Measurements from ENCODE around the gene DNAH6. TPM values are rescaled to one million over a fixed set of nuclear protein-coding genes. Genes with fewer than 3 reads are reported as not detected.

Gene DNAH6
- total RNA-seq, 1 experiment from 2014 or later = 0.26 TPM

- H4K91ac ChIP-seq (ENCODE audit: insufficient read length, low read depth, low read length) = no peak overlapping the region
- no peak overlapping the region for H2BK5ac ChIP-seq (ENCODE audit: insufficient read length, low read length)
- no peaks in the 10 kb centered on the region for H3K79me2 ChIP-seq (ENCODE audit: insufficient read depth, low read length)
- DNase-seq = no peak
- H3K9me3 ChIP-seq (ENCODE audit: control insufficient read depth, low read depth, low read length) = no peaks in the 10 kb centered on the region
- no peak overlapping the region for H3K4me3 Mint-ChIP-seq
- peaks cover 21 to 32% of the 10 kb centered on the region in 2 experiments for H3K9me3 Mint-ChIP-seq
- no peak overlapping the region for H3K56ac ChIP-seq (ENCODE audit: insufficient read length, low read depth, low read length)
- no peak overlapping the region for H3K18ac ChIP-seq (ENCODE audit: insufficient read length, low read depth, low read length)
- no peak overlapping the region for H3K4ac ChIP-seq (ENCODE audit: low read depth, low read length)
- no peaks in the 10 kb centered on the region for H3K79me1 ChIP-seq (ENCODE audit: insufficient read depth, low read depth, low read length, poor library complexity, severe bottlenecking)
- no peaks in the 10 kb centered on the region for H3K4me1 Mint-ChIP-seq
- H4K5ac ChIP-seq (ENCODE audit: insufficient read length, low read depth, low read length) = no peak overlapping the region
- WGBS (ENCODE audit: extremely low coverage, insufficient read length, low lambda C conversion rate) = no CpG with 5 or more reads among the region's 4 CpGs
- no peak overlapping the region for H3K4me2 ChIP-seq (ENCODE audit: insufficient read depth, insufficient read length, low read length)
- H3K27ac Mint-ChIP-seq = no peak overlapping the region
- no peak overlapping the region for H2BK120ac ChIP-seq (ENCODE audit: low read depth, low read length, poor library complexity, severe bottlenecking)
- H2AFZ ChIP-seq (ENCODE audit: low read length) = no peak overlapping the region
- H2BK20ac ChIP-seq (ENCODE audit: low read depth, low read length, poor library complexity, severe bottlenecking) = no peak overlapping the region
- peaks cover 2% of the 10 kb centered on the region; the same call in 1 of the 2 replicates for H3K27me3 Mint-ChIP-seq (ENCODE audit: low read depth)
- no peak for TF ChIP-seq CTCF (conservative IDR thresholded peaks at IDR 0.05)
- H3K23ac ChIP-seq (ENCODE audit: insufficient read length, low read depth, low read length) = no peak overlapping the region
- no peaks in the 10 kb centered on the region for H3K23me2 ChIP-seq (ENCODE audit: insufficient read length, low read depth, low read length, poor library complexity, severe bottlenecking)
- no peak overlapping the region for H3T11ph ChIP-seq (ENCODE audit: low read length)
- no peaks in the 10 kb centered on the region for H4K20me1 ChIP-seq (ENCODE audit: control insufficient read depth, insufficient read depth, insufficient read length)
- H3K27me3 ChIP-seq (ENCODE audit: insufficient read depth, low read length) = no peaks in the 10 kb centered on the region
- no peak overlapping the region for H2AK5ac ChIP-seq (ENCODE audit: insufficient read length, low read length)
- H3K36me3 Mint-ChIP-seq (ENCODE audit: insufficient read depth in 1 of 3, low read depth in 3 of 3) = peaks cover 6 to 13% (median 8%) of the 10 kb centered on the region in 3 experiments; a peak in 6 of 7 replicates
- no peak overlapping the region for H3K9ac ChIP-seq (ENCODE audit: extremely low read depth, insufficient read length, low read length)
- no peak overlapping the region for H3K14ac ChIP-seq (ENCODE audit: insufficient read depth, low read length)
- no peaks in the 10 kb centered on the region for H3K4me1 ChIP-seq (ENCODE audit: insufficient read depth, low read length)
- no peak overlapping the region for H3K27ac ChIP-seq (ENCODE audit: insufficient read length, low read depth, low read length)
- H2BK15ac ChIP-seq (ENCODE audit: low read depth, low read length) = no peak overlapping the region
- H4K8ac ChIP-seq (replicated peaks; ENCODE audit: insufficient read length, low read depth, low read length) = no peak overlapping the region
- no peak overlapping the region for H2BK12ac ChIP-seq (ENCODE audit: insufficient read length, low read depth, low read length)
Measured at GRCh38 chr2:84768840-84769239, 252.5 kb downstream of the DNAH6 start.
